CD14-positive monocyte (primary cell): Measurements from ENCODE around the gene HNF1B. TPM values are rescaled to one million over a fixed set of nuclear protein-coding genes. Genes with fewer than 3 reads are reported as not detected.

Experiments used
- DNase-seq, 3 donors: peaks; one replicate each; pipeline ENCODE4 v3.0.0-alpha.2; 2011 to 2022
- H2AFZ ChIP-seq: 2 replicates; pipeline ENCODE4 v1.6.0; 2012; ENCODE audit warnings: mild to moderate bottlenecking, low read depth, low read length, inconsistent platforms; ENCODE audit not compliant: insufficient read depth, poor library complexity, severe bottlenecking
- H3K27ac ChIP-seq, 2 donors: 1 replicate in 1 of 2; 2 replicates in 1 of 2; pipeline ENCODE4 v1.5.1; 2012 to 2013; ENCODE audit warnings: low read length in 2 of 2, control low read depth in 1 of 2, inconsistent platforms in 1 of 2, low read depth in 1 of 2, mild to moderate bottlenecking in 1 of 2
- H3K27me3 ChIP-seq, 2 donors: one replicate each; pipeline versions ENCODE4 v1.6.0 to v1.6.1; 2011 to 2013; ENCODE audit warnings: low read length in 2 of 2; ENCODE audit not compliant: control insufficient read depth in 2 of 2, insufficient read depth in 2 of 2
- H3K36me3 ChIP-seq, 2 donors: replicated peaks in 1 of 2; 1 replicate in 1 of 2; 2 replicates in 1 of 2; pipeline versions ENCODE4 v1.5.1 to v1.6.1; 2012 to 2013; ENCODE audit warnings: low read length in 2 of 2, control low read depth in 1 of 2, inconsistent platforms in 1 of 2, mild to moderate bottlenecking in 1 of 2; ENCODE audit not compliant: insufficient read depth in 2 of 2, control insufficient read depth in 1 of 2
- H3K4me1 ChIP-seq, 2 donors: 1 replicate in 1 of 2; 2 replicates in 1 of 2; pipeline versions ENCODE4 v1.5.1 to v1.6.1; 2012 to 2013; ENCODE audit warnings: low read length in 2 of 2, control low read depth in 1 of 2, inconsistent platforms in 1 of 2, mild to moderate bottlenecking in 1 of 2, moderate library complexity in 1 of 2; ENCODE audit not compliant: insufficient read depth in 2 of 2, control insufficient read depth in 1 of 2
- H3K4me2 ChIP-seq: replicated peaks from 2 replicates; pipeline ENCODE3; 2012; ENCODE audit warnings: low read length, moderate library complexity, mild to moderate bottlenecking; ENCODE audit not compliant: poor library complexity, severe bottlenecking; ENCODE audit errors: extremely low read depth
- H3K4me3 ChIP-seq, 3 experiments: fragments of 200-600 bp in 1 of 3; sonication (generic) in 1 of 3; replicated peaks in 1 of 3; 1 replicate in 2 of 3; 2 replicates in 1 of 3; pipeline ENCODE4 v1.5.1; 2011 to 2013; ENCODE audit warnings: low read length in 3 of 3, mild to moderate bottlenecking in 3 of 3, control low read depth in 2 of 3, low read depth in 2 of 3, inconsistent platforms in 1 of 3, moderate library complexity in 1 of 3
- H3K79me2 ChIP-seq: 2 replicates; pipeline ENCODE4 v1.6.0; 2012; ENCODE audit warnings: mild to moderate bottlenecking, control low read depth, inconsistent platforms, low read length, moderate library complexity; ENCODE audit not compliant: insufficient read depth
- H3K9ac ChIP-seq: 2 replicates; pipeline ENCODE4 v1.6.0; 2017; ENCODE audit warnings: low read length, mild to moderate bottlenecking; ENCODE audit not compliant: insufficient read depth, poor library complexity, severe bottlenecking
- H3K9me3 ChIP-seq, 2 donors: replicated peaks in 1 of 2; 1 replicate in 1 of 2; 2 replicates in 1 of 2; pipeline versions ENCODE4 v1.5.1 to v1.6.1; 2012 to 2013; ENCODE audit warnings: low read length in 2 of 2, control low read depth in 1 of 2; ENCODE audit not compliant: control insufficient read depth in 1 of 2, insufficient read depth in 1 of 2
- H4K20me1 ChIP-seq: 2 replicates; pipeline ENCODE4 v1.6.0; 2012; ENCODE audit warnings: mild to moderate bottlenecking, low read length, control low read depth, moderate library complexity; ENCODE audit not compliant: insufficient read depth
- H3K27ac Mint-ChIP-seq, 7 donors: one replicate each; pipeline ENCODE4 v1.8.0; 2020; ENCODE audit warnings: mild to moderate bottlenecking in 7 of 7, mixed read lengths in 7 of 7, moderate library complexity in 6 of 7, inconsistent platforms in 2 of 7
- H3K27me3 Mint-ChIP-seq, 3 donors: one replicate each; pipeline ENCODE4 v1.8.0; 2021 to 2022; ENCODE audit warnings: low read depth in 3 of 3, mild to moderate bottlenecking in 3 of 3, mixed read lengths in 3 of 3, moderate library complexity in 3 of 3, inconsistent platforms in 1 of 3
- H3K36me3 Mint-ChIP-seq, 2 donors: one replicate each; pipeline ENCODE4 v1.8.0; 2020; ENCODE audit warnings: mixed read lengths in 2 of 2, inconsistent platforms in 1 of 2, mild to moderate bottlenecking in 1 of 2
- H3K4me1 Mint-ChIP-seq: one replicate; pipeline ENCODE4 v1.8.0; 2020; ENCODE audit warnings: mild to moderate bottlenecking, mixed read lengths
- H3K4me3 Mint-ChIP-seq, 2 donors: one replicate each; pipeline ENCODE4 v1.8.0; 2020; ENCODE audit warnings: mild to moderate bottlenecking in 2 of 2, mixed read lengths in 2 of 2, moderate library complexity in 1 of 2
- H3K9me3 Mint-ChIP-seq, 7 donors: one replicate each; pipeline ENCODE4 v1.8.0; 2020 to 2022; ENCODE audit warnings: mixed read lengths in 7 of 7, mild to moderate bottlenecking in 6 of 7, moderate library complexity in 6 of 7, inconsistent platforms in 2 of 7
- WGBS: methylation state at CpG from one replicate; pipeline ENCODE4 v1.1.5; 2013; ENCODE audit warnings: missing lambda C conversion rate; ENCODE audit not compliant: insufficient coverage; 5-methylcytosine and 5-hydroxymethylcytosine counted together
- intact Hi-C, 2 donors: fragments of 100-400 bp; cut with micrococcal nuclease; formaldehyde crosslinking; loops; one replicate each; pipeline versions ENCODE4 v1.15.0 to v1.15.1; 2023
- polyA plus RNA-seq, 3 donors: library from polyadenylated mRNA; depleted of rRNA in 1 of 3; unstranded in 2 of 3; stranded (reverse) in 1 of 3; fragments of 300-500 nt in 2 of 3; fragments of >200 nt in 1 of 3; fragmentation: Illumina TruSeq in 2 of 3; gene quantifications; 1 replicate in 2 of 3; 2 replicates in 1 of 3; pipeline ENCODE4 v1.2.3, GENCODE V29; 2012 to 2021
- TF ChIP-seq, protein P1 (sequence below): fragments of 200-600 bp; IDR thresholded peaks from one replicate; pipeline ENCODE4 v1.8.0; 2022; ENCODE audit warnings: antibody characterized with exemption, mild to moderate bottlenecking

The HNF1B gene
- polyA plus RNA-seq, 3 donors: not detected

DNA sequence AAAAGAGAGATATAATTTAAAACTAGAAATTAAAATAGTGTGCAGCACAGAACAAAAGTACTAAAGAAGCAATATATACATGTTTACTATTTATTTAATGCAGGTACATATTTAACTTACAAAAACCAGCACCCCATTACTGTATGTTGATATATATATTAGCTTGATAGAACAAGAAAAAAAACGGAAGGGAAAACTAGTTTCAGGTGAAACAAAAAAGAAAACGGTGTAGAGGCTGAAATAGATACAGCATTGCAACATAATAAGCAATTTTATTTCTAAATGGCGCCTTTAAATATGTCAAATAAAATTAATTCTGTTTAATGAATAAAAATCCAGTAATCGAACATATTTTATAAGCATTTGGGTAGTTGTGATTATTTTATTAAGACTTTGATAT, 3.9 kb downstream of the HNF1B start:
- no peak overlapping the region for H3K4me2 ChIP-seq
- H3K4me1 ChIP-seq: peaks cover 35 to 42% of the 10 kb centered on the region in 2 donors
- WGBS: no CpG with 5 or more reads among the region's 4 CpGs
- Mint-ChIP-seq H3K9me3 (peaks cover 0 to 30% (median 5%) of the 10 kb centered on the region in 7 donors), H3K36me3 (peaks cover 2 to 5% of the 10 kb centered on the region in 2 donors), H3K27me3 (peaks cover 76 to 93% (median 88%) of the 10 kb centered on the region in 3 donors), H3K4me1 (peaks cover 33% of the 10 kb centered on the region), H3K4me3 (peak overlapping the region in 1 of 2 donors; percentile 75), H3K27ac (no peak overlapping the region)
- no peak overlapping the region for H3K27ac ChIP-seq
- H3K79me2 ChIP-seq: no peaks in the 10 kb centered on the region
- TF ChIP-seq, protein P1, sequence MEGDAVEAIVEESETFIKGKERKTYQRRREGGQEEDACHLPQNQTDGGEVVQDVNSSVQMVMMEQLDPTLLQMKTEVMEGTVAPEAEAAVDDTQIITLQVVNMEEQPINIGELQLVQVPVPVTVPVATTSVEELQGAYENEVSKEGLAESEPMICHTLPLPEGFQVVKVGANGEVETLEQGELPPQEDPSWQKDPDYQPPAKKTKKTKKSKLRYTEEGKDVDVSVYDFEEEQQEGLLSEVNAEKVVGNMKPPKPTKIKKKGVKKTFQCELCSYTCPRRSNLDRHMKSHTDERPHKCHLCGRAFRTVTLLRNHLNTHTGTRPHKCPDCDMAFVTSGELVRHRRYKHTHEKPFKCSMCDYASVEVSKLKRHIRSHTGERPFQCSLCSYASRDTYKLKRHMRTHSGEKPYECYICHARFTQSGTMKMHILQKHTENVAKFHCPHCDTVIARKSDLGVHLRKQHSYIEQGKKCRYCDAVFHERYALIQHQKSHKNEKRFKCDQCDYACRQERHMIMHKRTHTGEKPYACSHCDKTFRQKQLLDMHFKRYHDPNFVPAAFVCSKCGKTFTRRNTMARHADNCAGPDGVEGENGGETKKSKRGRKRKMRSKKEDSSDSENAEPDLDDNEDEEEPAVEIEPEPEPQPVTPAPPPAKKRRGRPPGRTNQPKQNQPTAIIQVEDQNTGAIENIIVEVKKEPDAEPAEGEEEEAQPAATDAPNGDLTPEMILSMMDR: no peak
- H3K9me3 ChIP-seq: peaks cover 0 to 27% of the 10 kb centered on the region in 2 donors
- no peaks in the 10 kb centered on the region for H3K36me3 ChIP-seq
- intact Hi-C loops: no loop called here
- peaks cover 73 to 88% of the 10 kb centered on the region in 2 donors for H3K27me3 ChIP-seq
- no peak for DNase-seq
- H4K20me1 ChIP-seq: no peaks in the 10 kb centered on the region
- H3K9ac ChIP-seq: no peak overlapping the region
- no peak overlapping the region for H3K4me3 ChIP-seq
- H2AFZ ChIP-seq: no peak overlapping the region

DNA sequence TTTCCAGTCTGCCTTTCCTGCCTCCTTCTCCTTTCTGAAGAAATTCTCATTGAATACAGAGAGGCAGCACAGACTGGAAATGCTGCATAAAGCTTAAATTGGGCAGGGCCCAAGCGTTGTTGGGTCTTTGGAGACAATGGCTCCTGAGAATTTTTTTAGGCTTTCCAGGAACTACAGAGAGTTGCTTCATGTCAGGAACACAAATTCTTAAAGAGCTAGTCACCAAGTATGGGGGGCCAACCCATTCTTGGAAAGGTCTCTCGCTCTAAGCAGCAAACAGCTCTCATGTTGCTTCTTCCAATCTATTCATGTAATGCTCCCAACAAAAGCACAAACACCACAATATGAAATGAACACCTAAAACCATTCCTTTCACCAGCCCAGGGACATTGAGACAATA, 6.9 kb downstream of the HNF1B start:
- Histone ChIP-seq H3K27me3 (peaks cover 48 to 62% of the 10 kb centered on the region in 2 donors), H4K20me1 (no peaks in the 10 kb centered on the region), H3K79me2 (no peaks in the 10 kb centered on the region), H3K4me3 (no peak overlapping the region), H3K9ac (no peak overlapping the region), H2AFZ (no peak overlapping the region), H3K9me3 (peaks cover 0 to 16% of the 10 kb centered on the region in 2 donors), H3K4me1 (peaks cover 11 to 14% of the 10 kb centered on the region in 2 donors), H3K27ac (no peak overlapping the region), H3K4me2 (no peak overlapping the region), H3K36me3 (no peaks in the 10 kb centered on the region)
- no peak for DNase-seq
- WGBS: 65% methylated on average over 2 of the region's 2 CpGs
- peaks cover 0 to 2% of the 10 kb centered on the region in 2 donors for H3K36me3 Mint-ChIP-seq
- H3K27me3 Mint-ChIP-seq: peaks cover 52 to 73% (median 72%) of the 10 kb centered on the region in 3 donors
- intact Hi-C loops: no loop called here
- peaks cover 11% of the 10 kb centered on the region for H3K4me1 Mint-ChIP-seq
- H3K4me3 Mint-ChIP-seq: peak overlapping the region in 1 of 2 donors; percentile 62
- no peak overlapping the region for H3K27ac Mint-ChIP-seq
- H3K9me3 Mint-ChIP-seq: peaks cover 0 to 9% (median 0%) of the 10 kb centered on the region in 7 donors
- TF ChIP-seq, protein P1: no peak
